NK-92 treated with Interleukin-12 subunit alpha and Interleukin-12 subunit beta, amount 100 ng/mL, for 24 hours (cell line): Measurements from ENCODE around the gene POLN.
"Not testable (repeated sequence)": the region's sequence is repeated elsewhere in the genome, so short reads cannot be mapped to it uniquely, and the experiment has no call there.

ENCODE experiments used
- DNase-seq: peaks from one replicate; lab custom pipeline; 2025; lab: John Stamatoyannopoulos, UW

The POLN gene

GRCh38 chr4:2041239-2042130 is 200.4 kb downstream of the POLN start:
- peak; percentile 52 for DNase-seq

- DNase-seq, result no peak
Observed at GRCh38 chr4:2040391-2041238, 201.3 kb downstream of the POLN start.

- DNase-seq, result no peak
Observed at GRCh38 chr4:2036866-2037265, 205.1 kb downstream of the POLN start.

GRCh38 chr4:2036327-2036726 is 205.6 kb downstream of the POLN start:
- DNase-seq, result no peak

GRCh38 chr4:2031161-2031560 is 210.8 kb downstream of the POLN start:
- not testable (repeated sequence) for DNase-seq

GRCh38 chr4:2027120-2027519 is 214.8 kb downstream of the POLN start:
- DNase-seq, result not testable (repeated sequence)

GRCh38 chr4:2025817-2026216 is 216.1 kb downstream of the POLN start:
- no peak for DNase-seq

- DNase-seq, result no peak
Observed at GRCh38 chr4:2024683-2025082, 217.2 kb downstream of the POLN start.
